Right ventricle myocardium inferior (tissue), 1 donor: Measurements from ENCODE around the gene LIMD2. TPM values are rescaled to one million over a fixed set of nuclear protein-coding genes. Genes with fewer than 3 reads are reported as not detected.

Experiments used
- ATAC-seq: fragments of 200-7000 bp; cut with Tn5 transposase; one replicate; pipeline ENCODE4 v1.9.1; 2020; ENCODE audit warnings: mild to moderate bottlenecking, moderate library complexity
- DNase-seq: peaks from one replicate; pipeline ENCODE4 v3.0.0; 2021; ENCODE audit errors: missing footprints
- intact Hi-C: fragments of 100-400 bp; cut with DNase I; formaldehyde crosslinking; loops from one replicate; pipeline ENCODE4 v1.11.0; 2022
- total RNA-seq: library from RNA; stranded (reverse); fragmentation: NEBNext Ultra II Directional; extraction: Animal tissue kit (Norgen Biotek cat#: 25700); gene quantifications from one replicate; pipeline ENCODE4 v1.2.1, GENCODE V29; 2021
- donor health status: DM: no; HTN: yes; CAD: no; lungs with severe emphysema.

The LIMD2 gene
- total RNA-seq, 1 donor from 2014 or later: 3.4 TPM

- no peak for ATAC-seq
- no peak for DNase-seq
- intact Hi-C loops: no loop called here
Observed at GRCh38 chr17:63703029-63703428, 3.1 kb upstream of the LIMD2 start.

- no peak for DNase-seq
- ATAC-seq: no peak
Observed at GRCh38 chr17:63702721-63703015, 2.7 kb upstream of the LIMD2 start.

GRCh38 chr17:63701868-63702720, 2.2 kb upstream of the LIMD2 start:
- DNase-seq (peak; percentile 89), ATAC-seq (no peak)
- intact Hi-C loops: no loop called here

More at GRCh38 chr17:63702721-63703015, 2.7 kb upstream of the LIMD2 start:
- intact Hi-C loops: no loop called here

GRCh38 chr17:63701456-63701820, 1.5 kb upstream of the LIMD2 start:
- ATAC-seq (no peak), DNase-seq (no peak)
- intact Hi-C loops: no loop called here

- intact Hi-C loops: no loop called here
- DNase-seq: peak; percentile 88
- ATAC-seq: peak; percentile 65
Observed at GRCh38 chr17:63700528-63701455, 867 bp upstream of the LIMD2 start.

- ATAC-seq: peak; percentile 23
- peak; percentile 90 for DNase-seq
- intact Hi-C loops: loop anchor here (5.0 kb wide), 1 partner anchor 77 kb away; the partner anchor contains the start of gene MAP3K3
Observed at GRCh38 chr17:63698886-63699637, 863 bp downstream of the LIMD2 start.

GRCh38 chr17:63698381-63698885, 1.5 kb downstream of the LIMD2 start:
- DNase-seq (no peak), ATAC-seq (no peak)
- intact Hi-C loops: loop anchor here (5.0 kb wide), 1 partner anchor 76 kb away; the partner anchor contains the start of gene MAP3K3

GRCh38 chr17:63697341-63698286, 2.3 kb downstream of the LIMD2 start:
- DNase-seq (peak; percentile 90), ATAC-seq (no peak)
- intact Hi-C loops: loop anchor here (5.0 kb wide), 1 partner anchor 75 kb away; the partner anchor contains the start of gene MAP3K3

GRCh38 chr17:63696381-63696961, 3.5 kb downstream of the LIMD2 start:
- DNase-seq: no peak
- intact Hi-C loops: loop anchor here (5.0 kb wide), 1 partner anchor 74 kb away; the partner anchor contains the start of gene MAP3K3
- no peak for ATAC-seq

GRCh38 chr17:63695889-63696288, 4.0 kb downstream of the LIMD2 start:
- DNase-seq (no peak), ATAC-seq (no peak)
- intact Hi-C loops: loop anchor here (5.0 kb wide), 1 partner anchor 74 kb away; the partner anchor contains the start of gene MAP3K3

- no peak for DNase-seq
- intact Hi-C loops: loop anchor here (5.0 kb wide), 1 partner anchor 73 kb away; the partner anchor contains the start of gene MAP3K3
- ATAC-seq: no peak
Observed at GRCh38 chr17:63694950-63695773, 4.8 kb downstream of the LIMD2 start.

GRCh38 chr17:63694229-63694949, 5.5 kb downstream of the LIMD2 start:
- ATAC-seq (no peak), DNase-seq (no peak)
- intact Hi-C loops: no loop called here

- DNase-seq (no peak), ATAC-seq (no peak)
- intact Hi-C loops: no loop called here
Observed at GRCh38 chr17:63693411-63694113, 6.4 kb downstream of the LIMD2 start.

- DNase-seq (no peak), ATAC-seq (no peak)
- intact Hi-C loops: no loop called here
Observed at GRCh38 chr17:63692195-63692816, 7.6 kb downstream of the LIMD2 start.

- intact Hi-C loops: no loop called here
- no peak for ATAC-seq
- no peak for DNase-seq
Observed at GRCh38 chr17:63689479-63689878, 10.4 kb downstream of the LIMD2 start.
